HEK293 (cell line): ENCODE data around the gene C1orf21.

Source experiments
- ZBTB1 ChIP-seq: fragments of 450-650 bp; formaldehyde crosslinking; IDR thresholded peaks from 2 replicates; pipeline ENCODE4 v1.5.1; 2016; ENCODE audit warnings: missing biosample characterization, missing genetic modification characterization
- ZBTB20 ChIP-seq: fragments of 450-650 bp; formaldehyde crosslinking; IDR thresholded peaks from 2 replicates; pipeline ENCODE4 v1.5.1; 2016; ENCODE audit warnings: missing biosample characterization, missing genetic modification characterization
- ZNF146 ChIP-seq: fragments of 450-650 bp; formaldehyde crosslinking; IDR thresholded peaks from 2 replicates; pipeline ENCODE4 v1.5.1; 2016; ENCODE audit warnings: missing biosample characterization, missing genetic modification characterization
- ZNF184 ChIP-seq: fragments of 450-650 bp; IDR thresholded peaks from 2 replicates; pipeline ENCODE4 v1.5.1; 2018; ENCODE audit warnings: missing biosample characterization, mild to moderate bottlenecking, missing genetic modification characterization
- ZNF274 ChIP-seq, 2 experiments: fragments of 200-500 bp in 1 of 2; fragments of 450-650 bp in 1 of 2; sonication (Bioruptor generic) in 1 of 2; formaldehyde crosslinking in 1 of 2; IDR thresholded peaks; 2 replicates each; pipeline versions ENCODE4 v1.5.1 to v1.6.1; 2014 to 2016; ENCODE audit warnings: borderline replicate concordance in 1 of 2, inconsistent platforms in 1 of 2, low read length in 1 of 2, missing biosample characterization in 1 of 2, missing genetic modification characterization in 1 of 2
- ZNF324 ChIP-seq: fragments of 450-650 bp; formaldehyde crosslinking; IDR thresholded peaks from 2 replicates; pipeline ENCODE4 v1.5.1; 2016; ENCODE audit warnings: missing biosample characterization, missing genetic modification characterization
- ZNF350 ChIP-seq: fragments of 450-650 bp; formaldehyde crosslinking; IDR thresholded peaks from 2 replicates; pipeline ENCODE4 v1.5.0; 2017; ENCODE audit warnings: missing biosample characterization, mild to moderate bottlenecking, missing genetic modification characterization
- ZNF501 ChIP-seq: fragments of 450-650 bp; formaldehyde crosslinking; IDR thresholded peaks from 2 replicates; pipeline ENCODE4 v1.5.1; 2016; ENCODE audit warnings: missing biosample characterization, missing genetic modification characterization
- ZXDB ChIP-seq: fragments of 450-650 bp; formaldehyde crosslinking; IDR thresholded peaks from 2 replicates; pipeline ENCODE4 v1.5.1; 2016; ENCODE audit warnings: missing biosample characterization, missing genetic modification characterization
- TF ChIP-seq, protein P1 (sequence below): fragments of 450-650 bp; formaldehyde crosslinking; IDR thresholded peaks from 2 replicates; pipeline ENCODE4 v1.5.1; 2016; ENCODE audit warnings: missing biosample characterization, missing genetic modification characterization
- TF ChIP-seq, protein P2 (sequence below): IDR thresholded peaks from 2 replicates; pipeline ENCODE4 v1.6.1; 2011; ENCODE audit warnings: mild to moderate bottlenecking, low read depth, low read length, borderline replicate concordance
- TF ChIP-seq, protein P3 (sequence below): sonication (generic); formaldehyde crosslinking; IDR thresholded peaks from 2 replicates; pipeline ENCODE4 v1.8.1; 2022; ENCODE audit warnings: mild to moderate bottlenecking, moderate library complexity, missing genetic modification reagents
- TF ChIP-seq, protein P4 (sequence below): fragments of 450-650 bp; formaldehyde crosslinking; IDR thresholded peaks from 2 replicates; pipeline ENCODE4 v1.5.1; 2016; ENCODE audit warnings: missing biosample characterization, missing genetic modification characterization, low read depth
- TF ChIP-seq, protein P5 (sequence below): fragments of 450-650 bp; formaldehyde crosslinking; IDR thresholded peaks from 2 replicates; pipeline ENCODE4 v1.5.1; 2016; ENCODE audit warnings: missing biosample characterization, missing genetic modification characterization

DNA sequence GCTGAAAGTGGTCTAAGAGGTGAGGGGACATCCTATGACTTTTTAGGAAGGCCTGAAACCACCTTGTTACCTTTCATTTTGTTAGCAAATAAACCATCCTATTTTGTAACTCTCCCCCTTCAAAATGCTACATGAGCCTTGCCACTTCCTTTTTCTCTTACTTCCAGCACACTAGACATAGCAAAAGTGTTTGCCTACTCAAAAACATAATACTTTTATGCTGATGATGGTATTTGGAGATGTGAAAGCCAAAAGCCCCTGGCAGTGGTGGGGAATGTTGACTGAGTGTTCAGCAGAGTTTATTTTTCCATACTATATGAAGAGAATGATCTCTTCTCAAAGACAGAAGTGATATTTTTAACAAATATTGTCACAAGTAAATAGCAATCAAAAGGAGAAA is 233.6 kb downstream of the C1orf21 start:
- TF ChIP-seq, protein P1, sequence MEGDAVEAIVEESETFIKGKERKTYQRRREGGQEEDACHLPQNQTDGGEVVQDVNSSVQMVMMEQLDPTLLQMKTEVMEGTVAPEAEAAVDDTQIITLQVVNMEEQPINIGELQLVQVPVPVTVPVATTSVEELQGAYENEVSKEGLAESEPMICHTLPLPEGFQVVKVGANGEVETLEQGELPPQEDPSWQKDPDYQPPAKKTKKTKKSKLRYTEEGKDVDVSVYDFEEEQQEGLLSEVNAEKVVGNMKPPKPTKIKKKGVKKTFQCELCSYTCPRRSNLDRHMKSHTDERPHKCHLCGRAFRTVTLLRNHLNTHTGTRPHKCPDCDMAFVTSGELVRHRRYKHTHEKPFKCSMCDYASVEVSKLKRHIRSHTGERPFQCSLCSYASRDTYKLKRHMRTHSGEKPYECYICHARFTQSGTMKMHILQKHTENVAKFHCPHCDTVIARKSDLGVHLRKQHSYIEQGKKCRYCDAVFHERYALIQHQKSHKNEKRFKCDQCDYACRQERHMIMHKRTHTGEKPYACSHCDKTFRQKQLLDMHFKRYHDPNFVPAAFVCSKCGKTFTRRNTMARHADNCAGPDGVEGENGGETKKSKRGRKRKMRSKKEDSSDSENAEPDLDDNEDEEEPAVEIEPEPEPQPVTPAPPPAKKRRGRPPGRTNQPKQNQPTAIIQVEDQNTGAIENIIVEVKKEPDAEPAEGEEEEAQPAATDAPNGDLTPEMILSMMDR (tag by site-specific recombination) = no peak
- TF ChIP-seq, protein P2, sequence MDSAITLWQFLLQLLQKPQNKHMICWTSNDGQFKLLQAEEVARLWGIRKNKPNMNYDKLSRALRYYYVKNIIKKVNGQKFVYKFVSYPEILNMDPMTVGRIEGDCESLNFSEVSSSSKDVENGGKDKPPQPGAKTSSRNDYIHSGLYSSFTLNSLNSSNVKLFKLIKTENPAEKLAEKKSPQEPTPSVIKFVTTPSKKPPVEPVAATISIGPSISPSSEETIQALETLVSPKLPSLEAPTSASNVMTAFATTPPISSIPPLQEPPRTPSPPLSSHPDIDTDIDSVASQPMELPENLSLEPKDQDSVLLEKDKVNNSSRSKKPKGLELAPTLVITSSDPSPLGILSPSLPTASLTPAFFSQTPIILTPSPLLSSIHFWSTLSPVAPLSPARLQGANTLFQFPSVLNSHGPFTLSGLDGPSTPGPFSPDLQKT = no peak
- TF ChIP-seq ZNF184 (no peak), ZBTB20 (tag by site-specific recombination) (no peak), ZBTB1 (tag by site-specific recombination) (no peak), ZNF324 (tag by site-specific recombination) (no peak), ZNF501 (tag by site-specific recombination) (no peak), ZNF146 (tag by site-specific recombination) (no peak), ZNF274 (IDR thresholded peaks at IDR 0.05; ENCODE audit: low read length) (no peak), ZNF274 (tag by site-specific recombination; IDR thresholded peaks at IDR 0.05; ENCODE audit: borderline replicate concordance) (no peak), ZNF350 (tag by site-specific recombination) (no peak), ZXDB (tag by site-specific recombination) (no peak)
- TF ChIP-seq, protein P3, sequence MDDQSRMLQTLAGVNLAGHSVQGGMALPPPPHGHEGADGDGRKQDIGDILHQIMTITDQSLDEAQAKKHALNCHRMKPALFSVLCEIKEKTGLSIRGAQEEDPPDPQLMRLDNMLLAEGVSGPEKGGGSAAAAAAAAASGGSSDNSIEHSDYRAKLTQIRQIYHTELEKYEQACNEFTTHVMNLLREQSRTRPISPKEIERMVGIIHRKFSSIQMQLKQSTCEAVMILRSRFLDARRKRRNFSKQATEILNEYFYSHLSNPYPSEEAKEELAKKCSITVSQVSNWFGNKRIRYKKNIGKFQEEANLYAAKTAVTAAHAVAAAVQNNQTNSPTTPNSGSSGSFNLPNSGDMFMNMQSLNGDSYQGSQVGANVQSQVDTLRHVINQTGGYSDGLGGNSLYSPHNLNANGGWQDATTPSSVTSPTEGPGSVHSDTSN (CRISPR knock-in tag) = no peak
- TF ChIP-seq, protein P4, sequence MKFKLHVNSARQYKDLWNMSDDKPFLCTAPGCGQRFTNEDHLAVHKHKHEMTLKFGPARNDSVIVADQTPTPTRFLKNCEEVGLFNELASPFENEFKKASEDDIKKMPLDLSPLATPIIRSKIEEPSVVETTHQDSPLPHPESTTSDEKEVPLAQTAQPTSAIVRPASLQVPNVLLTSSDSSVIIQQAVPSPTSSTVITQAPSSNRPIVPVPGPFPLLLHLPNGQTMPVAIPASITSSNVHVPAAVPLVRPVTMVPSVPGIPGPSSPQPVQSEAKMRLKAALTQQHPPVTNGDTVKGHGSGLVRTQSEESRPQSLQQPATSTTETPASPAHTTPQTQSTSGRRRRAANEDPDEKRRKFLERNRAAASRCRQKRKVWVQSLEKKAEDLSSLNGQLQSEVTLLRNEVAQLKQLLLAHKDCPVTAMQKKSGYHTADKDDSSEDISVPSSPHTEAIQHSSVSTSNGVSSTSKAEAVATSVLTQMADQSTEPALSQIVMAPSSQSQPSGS (tag by site-specific recombination) = no peak
- TF ChIP-seq, protein P5, sequence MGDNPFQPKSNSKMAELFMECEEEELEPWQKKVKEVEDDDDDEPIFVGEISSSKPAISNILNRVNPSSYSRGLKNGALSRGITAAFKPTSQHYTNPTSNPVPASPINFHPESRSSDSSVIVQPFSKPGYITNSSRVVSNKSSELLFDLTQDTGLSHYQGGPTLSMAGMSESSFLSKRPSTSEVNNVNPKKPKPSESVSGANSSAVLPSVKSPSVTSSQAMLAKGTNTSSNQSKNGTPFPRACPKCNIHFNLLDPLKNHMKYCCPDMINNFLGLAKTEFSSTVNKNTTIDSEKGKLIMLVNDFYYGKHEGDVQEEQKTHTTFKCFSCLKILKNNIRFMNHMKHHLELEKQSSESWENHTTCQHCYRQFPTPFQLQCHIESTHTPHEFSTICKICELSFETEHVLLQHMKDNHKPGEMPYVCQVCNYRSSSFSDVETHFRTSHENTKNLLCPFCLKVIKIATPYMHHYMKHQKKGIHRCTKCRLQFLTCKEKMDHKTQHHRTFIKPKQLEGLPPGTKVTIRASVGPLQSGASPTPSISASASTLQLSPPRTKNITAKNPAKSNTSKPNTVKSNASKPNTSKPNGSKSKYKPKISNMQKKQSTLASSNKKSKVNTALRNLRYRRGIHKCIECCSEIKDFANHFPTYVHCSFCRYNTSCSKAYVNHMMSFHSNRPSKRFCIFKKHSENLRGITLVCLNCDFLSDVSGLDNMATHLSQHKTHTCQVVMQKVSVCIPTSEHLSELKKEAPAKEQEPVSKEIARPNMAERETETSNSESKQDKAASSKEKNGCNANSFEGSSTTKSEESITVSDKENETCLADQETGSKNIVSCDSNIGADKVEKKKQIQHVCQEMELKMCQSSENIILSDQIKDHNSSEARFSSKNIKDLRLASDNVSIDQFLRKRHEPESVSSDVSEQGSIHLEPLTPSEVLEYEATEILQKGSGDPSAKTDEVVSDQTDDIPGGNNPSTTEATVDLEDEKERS (tag by site-specific recombination) = no peak
